GM13977 (cell line): Measurements from ENCODE around the gene EXOSC1.

ENCODE experiments used
- DNase-seq: peaks from one replicate; pipeline ENCODE4 v3.0.0; 2012; ENCODE audit warnings: low spot score
- CTCF ChIP-seq: IDR thresholded peaks from 2 replicates; pipeline ENCODE4 v1.5.1; 2012; ENCODE audit warnings: mild to moderate bottlenecking, control low read depth; ENCODE audit not compliant: insufficient read depth; ENCODE audit errors: extremely low read depth, missing control alignments
- in situ Hi-C: fragments of 300-500 bp; cut with MboI; formaldehyde crosslinking; loops from one replicate; pipeline ENCODE4 v1.12.0; 2022; ENCODE audit warnings: low sequenced_read_pairs, low pct_unique_long_range_greater_than_20kb, mixed read lengths, inconsistent platforms; ENCODE audit not compliant: unreplicated experiment

Gene EXOSC1

GRCh38 chr10:97451605-97452004 is 5.8 kb upstream of the EXOSC1 start:
- TF ChIP-seq CTCF: no peak
- no peak for DNase-seq
- in situ Hi-C loops: no loop called here

- DNase-seq: no peak
- no peak for TF ChIP-seq CTCF
- in situ Hi-C loops: no loop called here
Measured at GRCh38 chr10:97450828-97451227, 5.0 kb upstream of the EXOSC1 start.

GRCh38 chr10:97445357-97445721 is 467 bp downstream of the EXOSC1 start:
- in situ Hi-C loops: no loop called here
- TF ChIP-seq CTCF: no peak
- DNase-seq: no peak

GRCh38 chr10:97444212-97444611 is 1.6 kb downstream of the EXOSC1 start:
- no peak for DNase-seq
- in situ Hi-C loops: no loop called here
- TF ChIP-seq CTCF: no peak

GRCh38 chr10:97442277-97442676 is 3.5 kb downstream of the EXOSC1 start:
- no peak for DNase-seq
- in situ Hi-C loops: no loop called here
- TF ChIP-seq CTCF: no peak

GRCh38 chr10:97435211-97435610 is 10.6 kb downstream of the EXOSC1 start:
- TF ChIP-seq CTCF: no peak
- DNase-seq: no peak
- in situ Hi-C loops: no loop called here

GRCh38 chr10:97434557-97434956 is 11.2 kb downstream of the EXOSC1 start:
- no peak for DNase-seq
- TF ChIP-seq CTCF: no peak
- in situ Hi-C loops: no loop called here
